GM12874 (cell line): Measurements from ENCODE around the gene PRKCSH.

Experiments used
- TF ChIP-seq, protein P1 (sequence below): IDR thresholded peaks from 2 replicates; pipeline ENCODE4 v1.5.1; 2011; ENCODE audit warnings: low read depth, mild to moderate bottlenecking, control low read depth, low read length, moderate library complexity; ENCODE audit not compliant: insufficient read depth

PRKCSH gene

DNA sequence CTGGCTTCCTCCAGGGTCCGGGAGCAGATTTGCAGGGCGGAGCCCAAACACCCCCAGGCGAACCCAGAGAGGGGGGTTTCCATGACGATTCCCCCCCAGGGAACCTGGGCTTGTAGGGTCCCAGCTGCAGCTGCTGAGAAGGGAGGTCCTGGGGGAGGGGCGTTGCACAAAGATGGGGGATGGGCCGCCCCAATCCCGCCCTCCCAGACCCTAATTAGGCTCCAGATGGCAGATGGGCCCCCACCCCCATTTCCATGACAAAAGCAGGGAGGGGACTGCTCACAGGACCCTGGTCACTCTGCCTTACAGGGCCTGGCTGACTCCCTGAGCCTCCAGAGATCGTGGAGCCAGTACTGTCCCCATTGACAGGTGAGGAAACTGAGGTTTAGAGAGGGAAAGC lies 30.2 kb downstream of the PRKCSH start:
- TF ChIP-seq, protein P1, sequence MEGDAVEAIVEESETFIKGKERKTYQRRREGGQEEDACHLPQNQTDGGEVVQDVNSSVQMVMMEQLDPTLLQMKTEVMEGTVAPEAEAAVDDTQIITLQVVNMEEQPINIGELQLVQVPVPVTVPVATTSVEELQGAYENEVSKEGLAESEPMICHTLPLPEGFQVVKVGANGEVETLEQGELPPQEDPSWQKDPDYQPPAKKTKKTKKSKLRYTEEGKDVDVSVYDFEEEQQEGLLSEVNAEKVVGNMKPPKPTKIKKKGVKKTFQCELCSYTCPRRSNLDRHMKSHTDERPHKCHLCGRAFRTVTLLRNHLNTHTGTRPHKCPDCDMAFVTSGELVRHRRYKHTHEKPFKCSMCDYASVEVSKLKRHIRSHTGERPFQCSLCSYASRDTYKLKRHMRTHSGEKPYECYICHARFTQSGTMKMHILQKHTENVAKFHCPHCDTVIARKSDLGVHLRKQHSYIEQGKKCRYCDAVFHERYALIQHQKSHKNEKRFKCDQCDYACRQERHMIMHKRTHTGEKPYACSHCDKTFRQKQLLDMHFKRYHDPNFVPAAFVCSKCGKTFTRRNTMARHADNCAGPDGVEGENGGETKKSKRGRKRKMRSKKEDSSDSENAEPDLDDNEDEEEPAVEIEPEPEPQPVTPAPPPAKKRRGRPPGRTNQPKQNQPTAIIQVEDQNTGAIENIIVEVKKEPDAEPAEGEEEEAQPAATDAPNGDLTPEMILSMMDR: no peak

DNA sequence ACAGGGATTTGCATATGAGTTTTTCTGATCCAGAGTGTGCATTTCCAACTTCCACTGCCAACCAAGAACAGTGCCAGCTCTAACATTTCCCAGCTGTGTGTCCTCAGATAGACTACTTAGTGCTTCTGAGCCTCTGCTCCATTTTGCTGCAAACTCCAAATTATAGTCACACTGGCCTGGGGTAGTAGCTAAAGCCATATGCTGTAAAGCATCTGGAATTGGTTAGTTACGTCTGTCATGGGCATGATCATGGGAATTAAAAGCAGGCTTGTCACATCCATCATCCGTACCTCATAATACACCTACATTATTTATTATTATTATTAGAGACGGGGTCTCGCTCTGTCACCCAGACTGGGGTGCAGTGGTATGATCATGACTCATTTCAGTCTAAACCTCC lies 38.3 kb downstream of the PRKCSH start:
- TF ChIP-seq, protein P1: no peak

DNA sequence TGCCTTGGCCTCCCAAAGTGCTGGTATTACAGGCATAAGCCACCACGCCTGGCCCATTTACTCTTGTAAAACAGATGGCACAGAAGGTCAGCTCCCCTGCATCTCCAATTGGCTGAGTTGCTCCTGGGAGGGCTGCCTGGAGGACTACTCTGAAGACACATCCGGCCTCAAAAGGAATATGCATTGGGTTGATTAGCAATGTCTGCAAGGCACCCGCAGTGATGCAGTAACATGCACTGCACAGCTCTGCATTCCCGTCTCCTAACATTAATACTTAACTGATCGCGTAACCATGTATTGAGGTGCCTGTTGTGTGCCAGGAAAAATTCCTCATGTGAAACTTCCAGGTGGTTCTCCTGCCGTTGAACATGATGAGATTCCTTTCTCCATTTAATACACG lies 40.4 kb downstream of the PRKCSH start:
- TF ChIP-seq, protein P1: no peak

DNA sequence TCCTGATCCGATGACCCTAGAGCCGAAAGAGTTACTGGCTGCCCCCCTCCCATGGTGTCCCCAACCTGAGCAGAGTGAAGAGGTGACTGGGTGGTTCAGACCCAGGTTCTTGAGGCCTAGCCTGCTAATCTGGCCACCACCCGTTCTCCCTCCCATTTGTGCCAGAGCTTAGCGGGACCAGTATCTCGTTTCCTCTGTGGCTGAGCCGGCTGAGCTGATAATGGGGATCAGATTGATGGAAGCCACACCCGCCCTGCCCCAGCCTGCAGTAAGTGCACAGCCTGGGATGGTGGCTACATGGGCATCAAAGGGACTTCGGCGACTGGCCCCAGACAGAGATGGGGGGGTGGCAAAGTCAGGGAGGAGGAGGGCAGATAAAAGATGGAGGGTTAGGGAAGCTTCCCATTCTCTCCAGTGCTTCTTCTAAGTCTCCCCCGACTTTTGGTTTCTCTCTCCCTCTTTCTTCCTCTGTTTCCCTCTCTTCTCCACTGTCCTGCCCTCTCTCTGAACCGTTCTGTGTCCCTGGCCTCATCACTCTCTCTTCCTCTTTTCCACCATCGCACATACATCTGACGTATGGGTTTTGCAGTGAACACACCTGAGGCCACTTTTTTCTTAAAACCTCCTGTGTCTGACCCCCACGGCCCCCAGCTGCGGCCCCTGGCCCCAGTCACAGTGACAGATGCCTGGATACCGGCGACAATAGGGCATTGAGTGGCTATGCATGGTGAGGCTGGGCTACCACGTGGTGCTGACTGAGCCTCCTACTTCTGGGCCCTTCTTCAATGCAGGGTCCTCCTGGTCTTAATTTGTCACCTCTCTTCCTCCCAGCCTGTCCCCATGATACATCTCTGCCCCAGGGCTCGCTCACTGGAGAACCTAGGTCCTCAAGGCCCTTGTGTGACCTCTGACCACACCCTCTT lies 43.0 kb downstream of the PRKCSH start:
- TF ChIP-seq, protein P1: no peak

DNA sequence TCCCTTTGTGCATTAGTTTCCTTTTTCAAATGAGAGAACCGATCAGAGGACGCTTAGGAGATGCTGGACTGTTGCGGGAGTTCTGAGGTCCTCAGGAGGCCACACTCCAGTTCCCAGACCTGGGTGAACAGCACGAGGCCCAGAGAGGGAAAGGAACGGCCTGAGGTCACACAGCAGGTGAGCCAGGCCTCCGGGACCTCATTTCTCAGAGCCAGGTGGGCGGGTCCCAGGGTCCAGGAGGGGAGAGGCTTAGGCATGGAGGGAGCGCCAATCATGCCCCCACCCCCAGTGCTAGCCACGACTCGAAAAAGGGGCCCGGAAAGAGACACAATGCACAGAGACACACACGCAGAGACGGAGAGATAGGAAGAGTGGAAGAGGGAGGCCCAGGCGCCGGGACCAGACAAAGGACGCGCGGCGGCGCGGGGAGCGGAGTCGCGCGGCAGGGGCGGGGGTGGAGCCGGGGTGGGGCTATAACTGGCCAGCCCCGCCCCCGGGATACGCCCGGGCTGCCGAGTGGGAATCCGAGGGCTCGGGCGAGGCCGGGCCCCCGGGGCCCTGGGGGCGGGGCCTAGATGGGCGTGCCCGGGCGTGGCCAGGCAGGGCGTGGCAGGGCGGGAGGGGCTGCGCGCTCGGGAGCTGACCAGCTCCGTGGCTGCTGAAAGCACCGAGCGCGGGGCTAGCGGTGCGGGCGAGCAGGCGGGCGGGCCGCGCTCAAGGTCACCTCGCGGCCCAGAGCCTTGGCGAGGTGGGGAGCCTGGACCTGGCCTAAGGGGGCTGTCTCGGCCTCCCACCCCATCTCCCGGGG lies 43.9 kb downstream of the PRKCSH start:
- TF ChIP-seq, protein P1: no peak

DNA sequence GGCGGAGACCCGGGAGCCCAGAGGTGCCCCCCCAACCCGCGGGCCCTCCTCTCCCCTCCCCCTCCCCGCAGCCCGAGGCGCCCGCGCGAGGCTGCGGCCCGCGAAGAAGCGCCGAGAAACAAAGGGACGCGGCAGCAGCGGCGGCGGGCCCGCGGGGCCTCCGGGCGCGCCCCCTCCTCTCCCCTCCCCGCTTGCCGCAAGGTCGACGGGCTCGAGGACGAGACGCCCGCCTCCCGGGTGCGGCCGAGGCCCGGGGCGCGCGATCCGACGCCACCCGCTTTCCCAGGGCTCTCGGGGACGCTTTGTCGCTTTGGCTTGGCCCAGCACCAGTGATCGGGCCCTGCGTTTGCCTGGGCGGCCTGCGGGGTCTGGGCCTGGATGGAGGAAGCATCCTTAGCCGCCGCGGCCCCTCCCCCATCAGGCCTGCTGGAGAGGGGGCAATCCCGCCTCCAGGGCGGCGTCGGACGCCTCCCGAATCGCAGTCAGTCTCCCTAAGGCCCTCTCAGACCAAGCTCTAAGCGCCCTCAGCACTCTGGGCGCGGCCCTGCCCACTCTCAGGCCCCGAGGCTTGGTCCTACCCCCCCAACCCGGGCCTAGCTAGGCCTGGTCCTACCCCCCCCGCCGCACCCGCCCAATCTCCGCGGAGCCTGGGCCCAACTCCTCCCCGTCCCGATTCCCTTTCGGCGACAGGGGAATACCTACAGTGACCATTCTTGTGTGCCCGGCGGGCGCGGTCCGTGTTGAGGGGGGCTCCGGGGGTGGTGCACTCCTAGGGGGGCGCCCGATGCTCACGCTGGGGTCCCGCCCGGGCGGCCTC lies 44.7 kb downstream of the PRKCSH start:
- TF ChIP-seq, protein P1: no peak
